Measurements from ENCODE around the gene FTO.

GRCh38 chr16:53922067-53922806, 218.3 kb downstream of the FTO start:
- TF ChIP-seq, protein P1, sequence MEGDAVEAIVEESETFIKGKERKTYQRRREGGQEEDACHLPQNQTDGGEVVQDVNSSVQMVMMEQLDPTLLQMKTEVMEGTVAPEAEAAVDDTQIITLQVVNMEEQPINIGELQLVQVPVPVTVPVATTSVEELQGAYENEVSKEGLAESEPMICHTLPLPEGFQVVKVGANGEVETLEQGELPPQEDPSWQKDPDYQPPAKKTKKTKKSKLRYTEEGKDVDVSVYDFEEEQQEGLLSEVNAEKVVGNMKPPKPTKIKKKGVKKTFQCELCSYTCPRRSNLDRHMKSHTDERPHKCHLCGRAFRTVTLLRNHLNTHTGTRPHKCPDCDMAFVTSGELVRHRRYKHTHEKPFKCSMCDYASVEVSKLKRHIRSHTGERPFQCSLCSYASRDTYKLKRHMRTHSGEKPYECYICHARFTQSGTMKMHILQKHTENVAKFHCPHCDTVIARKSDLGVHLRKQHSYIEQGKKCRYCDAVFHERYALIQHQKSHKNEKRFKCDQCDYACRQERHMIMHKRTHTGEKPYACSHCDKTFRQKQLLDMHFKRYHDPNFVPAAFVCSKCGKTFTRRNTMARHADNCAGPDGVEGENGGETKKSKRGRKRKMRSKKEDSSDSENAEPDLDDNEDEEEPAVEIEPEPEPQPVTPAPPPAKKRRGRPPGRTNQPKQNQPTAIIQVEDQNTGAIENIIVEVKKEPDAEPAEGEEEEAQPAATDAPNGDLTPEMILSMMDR (IDR thresholded peaks at IDR 0.05; ENCODE audit: poor library complexity, severe bottlenecking), result no peak
- TF ChIP-seq POLR2AphosphoS5 (IDR thresholded peaks at IDR 0.05), result no peak

Data from neural cell (in vitro differentiated cells).